Natural killer cell (primary cell): ENCODE measurements around the gene ZBTB33. TPM values are rescaled to one million over a fixed set of nuclear protein-coding genes. Genes with fewer than 3 reads are reported as not detected.

ENCODE experiments used
- ATAC-seq, 3 donors: fragments of 150-1000 bp in 2 of 3; fragments of 200-7000 bp in 1 of 3; cut with Tn5 transposase; 1 replicate in 1 of 3; 2 replicates in 2 of 3; pipeline ENCODE4 v1.10.0; 2021; ENCODE audit warnings: mild to moderate bottlenecking in 2 of 3, moderate library complexity in 2 of 3
- DNase-seq, 2 donors: peaks; one replicate each; pipeline versions ENCODE4 v3.0.0 to v3.0.0-alpha.2; 2013 to 2021; ENCODE audit warnings: mixed read lengths in 1 of 2
- H3K27ac ChIP-seq: one replicate; pipeline ENCODE4 v1.5.1; 2013; ENCODE audit warnings: mild to moderate bottlenecking, low read length
- H3K27me3 ChIP-seq: one replicate; pipeline ENCODE4 v1.6.1; 2013; ENCODE audit warnings: low read length; ENCODE audit not compliant: control insufficient read depth, insufficient read depth
- H3K36me3 ChIP-seq: one replicate; pipeline ENCODE4 v1.6.1; 2013; ENCODE audit warnings: low read length; ENCODE audit not compliant: control insufficient read depth, insufficient read depth
- H3K4me1 ChIP-seq: one replicate; pipeline ENCODE4 v1.6.1; 2013; ENCODE audit warnings: low read length; ENCODE audit not compliant: control insufficient read depth, insufficient read depth
- H3K4me3 ChIP-seq: one replicate; pipeline ENCODE4 v1.5.1; 2013; ENCODE audit warnings: low read length
- H3K9me3 ChIP-seq: one replicate; pipeline ENCODE4 v1.6.1; 2013; ENCODE audit warnings: low read length; ENCODE audit not compliant: control insufficient read depth, insufficient read depth
- H3K27ac Mint-ChIP-seq, 2 donors: one replicate each; pipeline ENCODE4 v1.8.0; 2022; ENCODE audit warnings: mild to moderate bottlenecking in 2 of 2, mixed read lengths in 2 of 2, moderate library complexity in 1 of 2
- H3K27me3 Mint-ChIP-seq, 2 donors: one replicate each; pipeline ENCODE4 v1.8.0; 2022; ENCODE audit warnings: low read depth in 2 of 2, mixed read lengths in 2 of 2
- H3K36me3 Mint-ChIP-seq: one replicate; pipeline ENCODE4 v1.8.0; 2022; ENCODE audit warnings: mixed read lengths
- H3K4me1 Mint-ChIP-seq, 2 donors: one replicate each; pipeline ENCODE4 v1.8.0; 2022; ENCODE audit warnings: mixed read lengths in 2 of 2
- H3K4me3 Mint-ChIP-seq: one replicate; pipeline ENCODE4 v1.8.0; 2022; ENCODE audit warnings: mild to moderate bottlenecking, moderate library complexity, mixed read lengths
- H3K9me3 Mint-ChIP-seq, 2 donors: one replicate each; pipeline ENCODE4 v1.8.0; 2022; ENCODE audit warnings: mixed read lengths in 2 of 2
- WGBS: methylation state at CpG from one replicate; pipeline ENCODE4 v1.1.7; 2013; ENCODE audit warnings: missing lambda C conversion rate; ENCODE audit not compliant: insufficient coverage; 5-methylcytosine and 5-hydroxymethylcytosine counted together
- intact Hi-C: fragments of 100-400 bp; cut with micrococcal nuclease; formaldehyde crosslinking; loops from one replicate; pipeline ENCODE4 v1.14.2; 2022
- total RNA-seq, 4 donors: library from RNA; stranded (reverse); fragments of 120-200 nt in 1 of 4; gene quantifications; one replicate each; pipeline versions ENCODE4 v1.2.3 to v1.2.4, GENCODE V29; 2013 to 2022
- TF ChIP-seq, protein P1 (sequence below): fragments of 200-600 bp; IDR thresholded peaks from one replicate; pipeline ENCODE4 v1.8.0; 2022; ENCODE audit warnings: antibody characterized with exemption

Gene ZBTB33
- total RNA-seq, 3 donors from 2014 or later (not counting 1 experiment from before 2014, with no cell fraction given) = 28.6 to 33.3 (median 29.2) TPM

- no CpG with 5 or more reads among the region's 2 CpGs for WGBS
- Histone ChIP-seq H3K4me1 (peaks cover 32% of the 10 kb centered on the region), H3K9me3 (no peaks in the 10 kb centered on the region), H3K36me3 (no peaks in the 10 kb centered on the region), H3K4me3 (no peak overlapping the region), H3K27me3 (no peaks in the 10 kb centered on the region), H3K27ac (no peak overlapping the region)
- ATAC-seq (no peak), DNase-seq (no peak)
- no peaks in the 10 kb centered on the region for H3K9me3 Mint-ChIP-seq
- intact Hi-C loops = loop anchor here (5.0 kb wide), 1 partner anchor 167 kb away; the partner anchor contains the start of gene LAMP2
- peak overlapping the region in 1 of 2 donors; percentile 36 for H3K27ac Mint-ChIP-seq
- H3K4me3 Mint-ChIP-seq = no peak overlapping the region
- TF ChIP-seq, protein P1, sequence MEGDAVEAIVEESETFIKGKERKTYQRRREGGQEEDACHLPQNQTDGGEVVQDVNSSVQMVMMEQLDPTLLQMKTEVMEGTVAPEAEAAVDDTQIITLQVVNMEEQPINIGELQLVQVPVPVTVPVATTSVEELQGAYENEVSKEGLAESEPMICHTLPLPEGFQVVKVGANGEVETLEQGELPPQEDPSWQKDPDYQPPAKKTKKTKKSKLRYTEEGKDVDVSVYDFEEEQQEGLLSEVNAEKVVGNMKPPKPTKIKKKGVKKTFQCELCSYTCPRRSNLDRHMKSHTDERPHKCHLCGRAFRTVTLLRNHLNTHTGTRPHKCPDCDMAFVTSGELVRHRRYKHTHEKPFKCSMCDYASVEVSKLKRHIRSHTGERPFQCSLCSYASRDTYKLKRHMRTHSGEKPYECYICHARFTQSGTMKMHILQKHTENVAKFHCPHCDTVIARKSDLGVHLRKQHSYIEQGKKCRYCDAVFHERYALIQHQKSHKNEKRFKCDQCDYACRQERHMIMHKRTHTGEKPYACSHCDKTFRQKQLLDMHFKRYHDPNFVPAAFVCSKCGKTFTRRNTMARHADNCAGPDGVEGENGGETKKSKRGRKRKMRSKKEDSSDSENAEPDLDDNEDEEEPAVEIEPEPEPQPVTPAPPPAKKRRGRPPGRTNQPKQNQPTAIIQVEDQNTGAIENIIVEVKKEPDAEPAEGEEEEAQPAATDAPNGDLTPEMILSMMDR = no peak
- no peaks in the 10 kb centered on the region for H3K27me3 Mint-ChIP-seq
- no peaks in the 10 kb centered on the region for H3K36me3 Mint-ChIP-seq
- peaks cover 27 to 35% of the 10 kb centered on the region in 2 donors for H3K4me1 Mint-ChIP-seq
Measured at GRCh38 chrX:120299928-120300327, 49.3 kb downstream of the ZBTB33 start.

GRCh38 chrX:120301497-120301896, 50.9 kb downstream of the ZBTB33 start:
- Mint-ChIP-seq H3K4me3 (no peak overlapping the region), H3K27me3 (no peaks in the 10 kb centered on the region), H3K4me1 (peaks cover 30 to 45% of the 10 kb centered on the region in 2 donors), H3K9me3 (no peaks in the 10 kb centered on the region), H3K27ac (peak overlapping the region; percentile 82 to 93), H3K36me3 (no peaks in the 10 kb centered on the region)
- WGBS = no CpG with 5 or more reads among the region's 2 CpGs
- Histone ChIP-seq H3K36me3 (no peaks in the 10 kb centered on the region), H3K9me3 (no peaks in the 10 kb centered on the region), H3K27ac (no peak overlapping the region), H3K27me3 (no peaks in the 10 kb centered on the region), H3K4me1 (peaks cover 37% of the 10 kb centered on the region), H3K4me3 (no peak overlapping the region)
- DNase-seq (no peak), ATAC-seq (no peak)
- intact Hi-C loops = loop anchor here (5.0 kb wide), 1 partner anchor 166 kb away; the partner anchor contains the start of gene LAMP2
- TF ChIP-seq, protein P1 = no peak

GRCh38 chrX:120301960-120302359, 51.3 kb downstream of the ZBTB33 start:
- H3K27me3 ChIP-seq = no peaks in the 10 kb centered on the region
- peaks cover 35 to 50% of the 10 kb centered on the region in 2 donors for H3K4me1 Mint-ChIP-seq
- no peaks in the 10 kb centered on the region for H3K27me3 Mint-ChIP-seq
- H3K36me3 Mint-ChIP-seq = no peaks in the 10 kb centered on the region
- WGBS = 29% methylated on average over 3 of the region's 4 CpGs
- intact Hi-C loops = loop anchor here (5.0 kb wide), 1 partner anchor 165 kb away; the partner anchor contains the start of gene LAMP2
- H3K4me3 ChIP-seq = no peak overlapping the region
- H3K9me3 Mint-ChIP-seq = no peaks in the 10 kb centered on the region
- ATAC-seq = peak; percentile 9 to 17 (median 14)
- peak overlapping the region; percentile 46 for H3K27ac ChIP-seq
- peak overlapping the region; percentile 82 to 93 for H3K27ac Mint-ChIP-seq
- H3K4me1 ChIP-seq = peaks cover 41% of the 10 kb centered on the region
- TF ChIP-seq, protein P1 = no peak
- no peaks in the 10 kb centered on the region for H3K36me3 ChIP-seq
- peak overlapping the region; percentile 81 for H3K4me3 Mint-ChIP-seq
- H3K9me3 ChIP-seq = no peaks in the 10 kb centered on the region
- DNase-seq = no peak

DNA sequence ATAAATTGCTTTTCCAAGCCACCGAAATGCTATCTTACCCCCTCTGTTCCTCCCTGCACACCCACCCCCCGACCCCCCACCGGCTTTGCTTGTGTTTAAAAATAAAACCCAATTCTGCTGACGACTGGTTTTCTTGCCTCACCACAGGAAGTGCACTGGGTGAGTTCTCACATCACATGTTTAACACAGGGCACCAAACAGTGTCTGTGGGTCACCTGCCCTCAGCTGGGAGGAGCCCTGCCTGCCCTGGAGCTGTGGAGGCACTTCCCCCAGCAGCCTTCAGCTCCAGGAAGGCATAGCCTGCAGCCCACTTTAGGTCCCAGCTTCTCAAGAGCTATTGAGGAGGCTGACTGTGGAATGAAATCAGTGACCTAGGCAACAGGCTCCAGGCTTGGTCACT, 51.8 kb downstream of the ZBTB33 start:
- TF ChIP-seq, protein P1 = no peak
- H3K27me3 ChIP-seq = no peaks in the 10 kb centered on the region
- intact Hi-C loops = loop anchor here (5.0 kb wide), 1 partner anchor 165 kb away; the partner anchor contains the start of gene LAMP2
- Mint-ChIP-seq H3K9me3 (no peaks in the 10 kb centered on the region), H3K27me3 (peaks cover 0 to under 1% of the 10 kb centered on the region in 2 donors), H3K36me3 (no peaks in the 10 kb centered on the region), H3K27ac (peak overlapping the region; percentile 82 to 93), H3K4me1 (peaks cover 39 to 52% of the 10 kb centered on the region in 2 donors), H3K4me3 (peak overlapping the region; percentile 81)
- ATAC-seq (peak; percentile 97 to 99 (median 99)), DNase-seq (peak; percentile 51 to 75)
- H3K4me3 ChIP-seq = no peak overlapping the region
- no peaks in the 10 kb centered on the region for H3K36me3 ChIP-seq
- H3K4me1 ChIP-seq = peaks cover 41% of the 10 kb centered on the region
- H3K27ac ChIP-seq = peak overlapping the region; percentile 46
- no peaks in the 10 kb centered on the region for H3K9me3 ChIP-seq
- WGBS = 0% methylated on average over 3 of the region's 4 CpGs
